Measurements from ENCODE around the gene GPR155. TPM values are rescaled to one million over a fixed set of nuclear protein-coding genes. Genes with fewer than 3 reads are reported as not detected.

The GPR155 gene
- total RNA-seq, 1 experiment from 2014 or later: 2.1 TPM

- Mint-ChIP-seq H3K27ac (ENCODE audit: unreplicated experiment) (no peak overlapping the region), H3K27me3 (ENCODE audit: unreplicated experiment) (no peaks in the 10 kb centered on the region), H3K36me3 (ENCODE audit: insufficient read depth, unreplicated experiment) (peaks cover 21% of the 10 kb centered on the region), H3K4me3 (ENCODE audit: low read depth, unreplicated experiment) (no peak overlapping the region), H3K9me3 (ENCODE audit: low read depth, unreplicated experiment) (no peaks in the 10 kb centered on the region), H3K4me1 (ENCODE audit: low read depth, unreplicated experiment) (peaks cover 8% of the 10 kb centered on the region)
- no peak for DNase-seq
- CTCF ChIA-PET: no interaction called here
- TF ChIP-seq CTCF (IDR thresholded peaks at IDR 0.05; ENCODE audit: unreplicated experiment): no peak
- no TSS peak for BruUV-seq (replicated peaks)
- intact Hi-C loops (cut with micrococcal nuclease; ENCODE audit: unreplicated experiment): no loop called here
Observed at GRCh38 chr2:174484573-174484972, 2.3 kb downstream of the GPR155 start.

GRCh38 chr2:174482854-174483253 lies 4.0 kb downstream of the GPR155 start:
- CTCF ChIA-PET: no interaction called here
- H3K27ac Mint-ChIP-seq (ENCODE audit: unreplicated experiment): no peak overlapping the region
- BruUV-seq (replicated peaks): no TSS peak
- no peaks in the 10 kb centered on the region for H3K9me3 Mint-ChIP-seq (ENCODE audit: low read depth, unreplicated experiment)
- peaks cover 8% of the 10 kb centered on the region for H3K4me1 Mint-ChIP-seq (ENCODE audit: low read depth, unreplicated experiment)
- intact Hi-C loops (cut with micrococcal nuclease; ENCODE audit: unreplicated experiment): no loop called here
- H3K27me3 Mint-ChIP-seq (ENCODE audit: unreplicated experiment): no peaks in the 10 kb centered on the region
- DNase-seq: no peak
- H3K4me3 Mint-ChIP-seq (ENCODE audit: low read depth, unreplicated experiment): no peak overlapping the region
- peaks cover 18% of the 10 kb centered on the region for H3K36me3 Mint-ChIP-seq (ENCODE audit: insufficient read depth, unreplicated experiment)
- no peak for TF ChIP-seq CTCF (IDR thresholded peaks at IDR 0.05; ENCODE audit: unreplicated experiment)

GRCh38 chr2:174477759-174478158 lies 9.1 kb downstream of the GPR155 start:
- H3K4me1 Mint-ChIP-seq (ENCODE audit: low read depth, unreplicated experiment): no peaks in the 10 kb centered on the region
- DNase-seq: no peak
- CTCF ChIA-PET: interaction anchor here (0.6 kb wide), 1 partner anchor 66 kb away, joined by 5 read pairs; no protein-coding TSS in a partner anchor
- H3K4me3 Mint-ChIP-seq (ENCODE audit: low read depth, unreplicated experiment): no peak overlapping the region
- H3K27ac Mint-ChIP-seq (ENCODE audit: unreplicated experiment): no peak overlapping the region
- no peaks in the 10 kb centered on the region for H3K36me3 Mint-ChIP-seq (ENCODE audit: insufficient read depth, unreplicated experiment)
- H3K9me3 Mint-ChIP-seq (ENCODE audit: low read depth, unreplicated experiment): no peaks in the 10 kb centered on the region
- no TSS peak for BruUV-seq (replicated peaks)
- no peak for TF ChIP-seq CTCF (IDR thresholded peaks at IDR 0.05; ENCODE audit: unreplicated experiment)
- no peaks in the 10 kb centered on the region for H3K27me3 Mint-ChIP-seq (ENCODE audit: unreplicated experiment)
- intact Hi-C loops (cut with micrococcal nuclease; ENCODE audit: unreplicated experiment): no loop called here

GRCh38 chr2:174473796-174474195 lies 13.0 kb downstream of the GPR155 start:
- no peak for DNase-seq
- Mint-ChIP-seq H3K4me3 (ENCODE audit: low read depth, unreplicated experiment) (no peak overlapping the region), H3K27me3 (ENCODE audit: unreplicated experiment) (no peaks in the 10 kb centered on the region), H3K9me3 (ENCODE audit: low read depth, unreplicated experiment) (no peaks in the 10 kb centered on the region), H3K36me3 (ENCODE audit: insufficient read depth, unreplicated experiment) (no peaks in the 10 kb centered on the region), H3K27ac (ENCODE audit: unreplicated experiment) (no peak overlapping the region), H3K4me1 (ENCODE audit: low read depth, unreplicated experiment) (no peaks in the 10 kb centered on the region)
- intact Hi-C loops (cut with micrococcal nuclease; ENCODE audit: unreplicated experiment): no loop called here
- BruUV-seq (replicated peaks): no TSS peak
- no peak for TF ChIP-seq CTCF (IDR thresholded peaks at IDR 0.05; ENCODE audit: unreplicated experiment)
- CTCF ChIA-PET: interaction anchor here (1.0 to 1.2 kb wide), 2 partner anchors 22 to 74 kb away, joined by 3 read pairs; no protein-coding TSS in a partner anchor

Data from Calu3 (cell line).